ENCODE measurements around the gene CALM1.

Gene CALM1

DNA sequence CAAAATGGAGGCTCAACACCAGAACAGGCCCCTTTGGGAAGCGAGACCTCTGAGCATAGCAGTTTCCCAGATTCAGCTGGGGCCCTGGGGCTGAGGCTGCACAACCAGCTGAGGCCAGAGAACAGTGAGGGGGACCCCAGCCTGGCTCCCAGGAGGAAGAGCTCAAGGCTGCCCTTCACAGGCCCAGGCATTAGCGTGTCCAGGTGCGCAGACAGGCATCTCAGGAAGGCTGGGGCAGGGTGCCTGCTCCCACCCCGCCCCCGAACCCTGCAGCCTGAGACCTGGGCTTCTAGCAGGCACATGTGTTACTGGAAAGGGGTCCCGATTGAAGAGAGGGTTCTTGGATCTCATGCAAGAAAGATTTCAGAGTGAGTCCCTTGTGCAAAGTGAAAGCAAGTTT, 27.2 kb downstream of the CALM1 start:
- Histone ChIP-seq H3K36me3 (ENCODE audit: control insufficient read depth, insufficient read depth, low read length) (no peaks in the 10 kb centered on the region), H3K27ac (ENCODE audit: insufficient read depth, low read depth, low read length, poor library complexity, severe bottlenecking) (no peak overlapping the region), H3K4me1 (ENCODE audit: control insufficient read depth, insufficient read depth, low read length) (peaks cover 3% of the 10 kb centered on the region), H3K9me3 (ENCODE audit: control insufficient read depth, low read length) (no peaks in the 10 kb centered on the region), H3K27me3 (ENCODE audit: control insufficient read depth, insufficient read depth, low read length, poor library complexity, severe bottlenecking) (no peaks in the 10 kb centered on the region), H3K4me3 (ENCODE audit: insufficient read depth, low read depth, low read length) (no peak overlapping the region)
- WGBS, 2 experiments: 89 to 91% methylated on average over 6 of the region's 6 CpGs

DNA sequence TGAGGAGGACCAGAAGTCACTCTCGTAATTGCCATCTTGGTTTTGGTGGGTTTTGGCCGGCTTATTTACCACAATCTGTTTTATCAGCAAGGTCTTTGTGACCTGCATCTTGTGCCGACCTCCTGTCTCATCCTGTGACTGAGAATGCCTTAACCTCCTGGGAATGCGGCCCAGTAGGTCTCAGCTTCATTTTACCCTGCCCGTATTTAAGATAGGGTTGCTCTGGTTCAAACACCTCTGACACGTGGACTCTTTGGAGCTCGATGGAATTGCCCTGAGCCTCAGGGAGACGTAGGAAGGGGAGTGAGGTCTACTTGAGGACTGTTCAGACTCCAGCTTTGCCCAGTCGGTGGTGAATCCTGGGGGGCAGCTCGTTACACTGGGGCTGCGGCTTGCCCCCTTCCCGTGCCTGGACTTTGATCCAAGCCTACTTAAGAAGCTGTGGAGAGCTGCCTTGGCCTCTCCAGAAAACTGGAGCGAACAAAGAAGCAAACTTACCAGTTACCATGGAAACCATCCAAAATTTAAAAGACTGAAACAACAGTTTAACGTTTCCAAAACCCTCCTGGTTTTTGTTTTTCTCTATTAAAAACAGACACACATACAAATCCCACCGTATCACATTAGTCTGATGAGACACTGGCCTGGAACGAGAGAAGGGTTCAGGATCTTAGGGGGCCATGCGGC, 28.0 kb downstream of the CALM1 start:
- no peaks in the 10 kb centered on the region for H3K36me3 ChIP-seq (ENCODE audit: control insufficient read depth, insufficient read depth, low read length)
- 82% methylated on average over 16 to 17 of the region's 17 CpGs for WGBS, 2 experiments
- no peak overlapping the region for H3K4me3 ChIP-seq (ENCODE audit: insufficient read depth, low read depth, low read length)
- H3K27ac ChIP-seq (ENCODE audit: insufficient read depth, low read depth, low read length, poor library complexity, severe bottlenecking): no peak overlapping the region
- peaks cover 3% of the 10 kb centered on the region for H3K4me1 ChIP-seq (ENCODE audit: control insufficient read depth, insufficient read depth, low read length)
- H3K9me3 ChIP-seq (ENCODE audit: control insufficient read depth, low read length): no peaks in the 10 kb centered on the region
- no peaks in the 10 kb centered on the region for H3K27me3 ChIP-seq (ENCODE audit: control insufficient read depth, insufficient read depth, low read length, poor library complexity, severe bottlenecking)

DNA sequence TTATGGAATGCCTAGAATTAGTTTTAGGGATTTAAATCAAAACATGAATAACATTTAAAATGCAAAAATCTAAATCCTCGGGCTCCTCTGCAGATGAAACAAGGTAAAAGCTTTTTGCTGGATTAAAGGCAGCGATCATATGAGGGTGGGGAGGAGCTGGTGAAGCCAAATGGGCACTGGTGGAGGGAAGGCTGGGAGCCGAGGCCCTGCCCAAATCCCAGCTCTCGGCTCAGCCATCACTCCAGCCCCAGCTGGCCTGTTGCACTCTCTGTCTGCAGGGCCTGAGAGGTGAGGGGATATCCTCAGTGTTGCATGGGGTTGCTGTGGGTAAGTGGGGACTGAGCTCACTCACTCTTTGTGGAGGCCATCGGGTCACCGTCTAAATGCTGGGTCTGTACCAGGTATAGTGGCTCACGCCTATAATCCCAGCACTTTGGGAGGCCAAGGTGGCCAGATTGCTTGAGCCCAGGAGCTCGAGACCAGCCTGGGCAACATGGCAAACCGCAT, 28.6 kb downstream of the CALM1 start:
- WGBS, 2 experiments: 91 to 95% methylated on average over 9 of the region's 9 CpGs

DNA sequence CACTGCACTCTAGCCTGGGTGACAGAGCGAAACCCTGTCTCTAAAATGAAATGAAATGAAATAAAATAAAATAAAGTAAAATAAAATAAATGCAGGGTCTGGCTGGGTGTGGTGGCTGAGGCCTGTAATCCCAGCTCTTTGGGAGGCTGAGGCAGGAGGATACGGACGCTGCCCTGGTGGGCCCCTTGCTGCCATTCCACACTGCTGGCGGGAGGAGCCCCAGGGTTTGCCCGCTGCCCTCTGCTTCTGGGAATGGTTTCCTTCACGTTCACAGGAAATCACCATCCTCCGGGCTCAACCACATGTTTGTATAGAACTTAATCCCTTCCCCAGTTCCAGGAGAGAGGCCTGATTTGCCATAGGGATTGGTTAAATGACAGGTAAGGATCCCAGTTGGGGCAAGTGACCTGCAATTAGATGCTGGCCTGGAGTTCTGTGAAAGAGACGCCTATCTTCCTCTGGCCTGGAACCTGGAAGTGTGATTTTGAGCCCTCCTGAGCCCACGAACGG, 29.3 kb downstream of the CALM1 start:
- H3K4me3 ChIP-seq (ENCODE audit: insufficient read depth, low read depth, low read length): no peak overlapping the region
- H3K36me3 ChIP-seq (ENCODE audit: control insufficient read depth, insufficient read depth, low read length): no peaks in the 10 kb centered on the region
- H3K9me3 ChIP-seq (ENCODE audit: control insufficient read depth, low read length): no peaks in the 10 kb centered on the region
- 90 to 91% methylated on average over 10 of the region's 10 CpGs for WGBS, 2 experiments
- H3K4me1 ChIP-seq (ENCODE audit: control insufficient read depth, insufficient read depth, low read length): peaks cover 3% of the 10 kb centered on the region
- H3K27me3 ChIP-seq (ENCODE audit: control insufficient read depth, insufficient read depth, low read length, poor library complexity, severe bottlenecking): no peaks in the 10 kb centered on the region
- H3K27ac ChIP-seq (ENCODE audit: insufficient read depth, low read depth, low read length, poor library complexity, severe bottlenecking): no peak overlapping the region

More for the DNA sequence above, 28.6 kb downstream of the CALM1 start:
- H3K9me3 ChIP-seq (ENCODE audit: control insufficient read depth, low read length): no peaks in the 10 kb centered on the region
- H3K4me3 ChIP-seq (ENCODE audit: insufficient read depth, low read depth, low read length): no peak overlapping the region
- no peak overlapping the region for H3K27ac ChIP-seq (ENCODE audit: insufficient read depth, low read depth, low read length, poor library complexity, severe bottlenecking)
- peaks cover 3% of the 10 kb centered on the region for H3K4me1 ChIP-seq (ENCODE audit: control insufficient read depth, insufficient read depth, low read length)
- no peaks in the 10 kb centered on the region for H3K36me3 ChIP-seq (ENCODE audit: control insufficient read depth, insufficient read depth, low read length)
- no peaks in the 10 kb centered on the region for H3K27me3 ChIP-seq (ENCODE audit: control insufficient read depth, insufficient read depth, low read length, poor library complexity, severe bottlenecking)

DNA sequence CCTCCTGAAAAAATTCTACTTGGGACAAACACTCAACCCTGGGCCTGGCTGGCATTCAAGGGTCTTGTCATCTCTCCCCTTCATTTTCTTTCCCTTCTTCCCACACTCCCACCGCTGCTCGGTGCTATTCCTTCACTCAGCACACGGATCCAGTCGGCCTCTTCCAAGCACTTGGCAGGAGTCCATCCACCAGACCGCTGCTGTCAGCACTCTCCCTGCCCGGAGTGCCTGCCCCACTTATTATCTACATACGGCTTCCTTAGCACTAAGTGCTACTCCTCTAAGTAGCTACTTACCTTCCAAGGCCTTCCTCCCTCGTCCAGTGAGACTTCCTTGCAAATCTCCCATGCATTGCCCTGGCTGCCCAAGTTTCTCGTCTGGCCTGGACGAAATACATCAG, 29.8 kb downstream of the CALM1 start:
- Histone ChIP-seq H3K27me3 (ENCODE audit: control insufficient read depth, insufficient read depth, low read length, poor library complexity, severe bottlenecking) (no peaks in the 10 kb centered on the region), H3K9me3 (ENCODE audit: control insufficient read depth, low read length) (no peaks in the 10 kb centered on the region), H3K4me3 (ENCODE audit: insufficient read depth, low read depth, low read length) (no peak overlapping the region), H3K36me3 (ENCODE audit: control insufficient read depth, insufficient read depth, low read length) (no peaks in the 10 kb centered on the region), H3K4me1 (ENCODE audit: control insufficient read depth, insufficient read depth, low read length) (peaks cover 3% of the 10 kb centered on the region), H3K27ac (ENCODE audit: insufficient read depth, low read depth, low read length, poor library complexity, severe bottlenecking) (no peak overlapping the region)
- WGBS, 2 experiments: 87% methylated on average over 10 of the region's 10 CpGs

DNA sequence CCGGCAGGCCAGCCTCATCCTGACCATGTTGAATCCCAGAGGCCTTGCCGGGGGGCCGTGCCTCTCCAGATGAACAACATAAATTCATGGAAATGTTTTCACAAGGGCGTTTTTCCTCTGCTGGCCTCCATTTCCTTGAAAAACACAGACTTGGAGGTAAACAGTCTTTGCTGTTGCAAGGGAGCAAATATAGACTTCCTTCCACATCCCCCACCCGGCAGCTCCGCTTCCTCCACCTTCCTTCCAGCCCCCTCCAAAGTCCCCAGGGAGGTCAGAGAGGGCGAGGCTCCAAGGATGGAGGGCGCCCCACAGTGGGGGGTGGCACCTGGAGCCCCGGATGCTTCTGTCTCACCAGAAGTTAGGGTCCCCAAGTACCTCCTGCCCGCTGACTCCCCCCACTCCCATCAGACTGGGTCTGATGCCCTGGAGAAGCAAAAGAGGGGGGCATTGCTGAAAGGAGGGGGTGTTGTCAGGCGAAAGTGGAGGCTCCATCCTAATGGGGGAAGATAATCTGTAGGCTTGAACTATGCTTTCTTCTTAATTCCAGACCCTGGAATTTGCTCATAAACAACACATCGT, 31.1 kb downstream of the CALM1 start:
- no peak overlapping the region for H3K27ac ChIP-seq (ENCODE audit: insufficient read depth, low read depth, low read length, poor library complexity, severe bottlenecking)
- H3K36me3 ChIP-seq (ENCODE audit: control insufficient read depth, insufficient read depth, low read length): no peaks in the 10 kb centered on the region
- no peaks in the 10 kb centered on the region for H3K9me3 ChIP-seq (ENCODE audit: control insufficient read depth, low read length)
- H3K27me3 ChIP-seq (ENCODE audit: control insufficient read depth, insufficient read depth, low read length, poor library complexity, severe bottlenecking): no peaks in the 10 kb centered on the region
- no peak overlapping the region for H3K4me3 ChIP-seq (ENCODE audit: insufficient read depth, low read depth, low read length)
- 88 to 94% methylated on average over 11 to 12 of the region's 12 CpGs for WGBS, 2 experiments
- peaks cover 3% of the 10 kb centered on the region for H3K4me1 ChIP-seq (ENCODE audit: control insufficient read depth, insufficient read depth, low read length)

DNA sequence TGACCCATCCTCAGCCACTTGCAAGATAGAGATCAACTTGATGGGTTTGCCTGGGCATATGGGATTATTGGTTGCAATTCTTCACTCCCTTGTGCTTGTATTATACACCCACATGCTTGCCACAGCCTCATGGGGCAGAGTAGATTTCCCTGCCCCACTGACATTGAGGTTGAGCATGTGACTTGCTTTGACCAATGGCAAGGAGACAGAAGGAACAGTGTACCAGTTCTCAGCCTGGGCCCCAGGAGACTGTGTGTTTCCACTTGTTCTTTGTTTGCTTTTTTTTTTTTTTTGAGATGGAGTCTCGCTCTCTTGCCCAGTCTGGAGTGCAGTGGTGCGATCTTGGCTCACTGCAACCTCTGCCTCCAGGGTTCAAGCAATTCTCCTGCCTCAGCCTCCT, 31.8 kb downstream of the CALM1 start:
- Histone ChIP-seq H3K9me3 (ENCODE audit: control insufficient read depth, low read length) (no peaks in the 10 kb centered on the region), H3K4me3 (ENCODE audit: insufficient read depth, low read depth, low read length) (no peak overlapping the region), H3K27me3 (ENCODE audit: control insufficient read depth, insufficient read depth, low read length, poor library complexity, severe bottlenecking) (no peaks in the 10 kb centered on the region), H3K27ac (ENCODE audit: insufficient read depth, low read depth, low read length, poor library complexity, severe bottlenecking) (no peak overlapping the region), H3K4me1 (ENCODE audit: control insufficient read depth, insufficient read depth, low read length) (no peaks in the 10 kb centered on the region), H3K36me3 (ENCODE audit: control insufficient read depth, insufficient read depth, low read length) (no peaks in the 10 kb centered on the region)
- 88 to 90% methylated on average over 2 of the region's 2 CpGs for WGBS, 2 experiments

DNA sequence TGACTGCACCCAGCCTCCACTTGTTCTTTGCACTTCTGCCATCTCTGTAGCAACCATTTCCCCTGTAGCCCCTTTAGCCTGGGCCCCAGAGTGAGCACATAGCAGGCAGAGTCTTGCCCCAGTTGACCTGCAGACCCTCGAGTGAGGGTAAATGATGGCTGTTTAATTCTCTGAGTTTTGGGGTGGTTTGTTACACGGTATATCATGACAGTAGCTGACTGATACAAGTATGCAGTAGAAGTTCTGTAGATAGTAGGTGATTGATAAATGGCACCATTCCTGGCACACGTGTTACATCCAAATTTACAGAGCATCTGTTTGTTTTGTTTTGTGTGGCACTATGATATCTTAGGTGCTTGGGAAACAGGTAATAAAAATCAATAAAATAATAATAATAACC, 32.4 kb downstream of the CALM1 start:
- WGBS, 2 experiments: 96 to 98% methylated on average over 3 of the region's 3 CpGs
- no peaks in the 10 kb centered on the region for H3K27me3 ChIP-seq (ENCODE audit: control insufficient read depth, insufficient read depth, low read length, poor library complexity, severe bottlenecking)
- H3K4me3 ChIP-seq (ENCODE audit: insufficient read depth, low read depth, low read length): no peak overlapping the region
- no peaks in the 10 kb centered on the region for H3K36me3 ChIP-seq (ENCODE audit: control insufficient read depth, insufficient read depth, low read length)
- no peaks in the 10 kb centered on the region for H3K9me3 ChIP-seq (ENCODE audit: control insufficient read depth, low read length)
- no peaks in the 10 kb centered on the region for H3K4me1 ChIP-seq (ENCODE audit: control insufficient read depth, insufficient read depth, low read length)
- no peak overlapping the region for H3K27ac ChIP-seq (ENCODE audit: insufficient read depth, low read depth, low read length, poor library complexity, severe bottlenecking)

DNA sequence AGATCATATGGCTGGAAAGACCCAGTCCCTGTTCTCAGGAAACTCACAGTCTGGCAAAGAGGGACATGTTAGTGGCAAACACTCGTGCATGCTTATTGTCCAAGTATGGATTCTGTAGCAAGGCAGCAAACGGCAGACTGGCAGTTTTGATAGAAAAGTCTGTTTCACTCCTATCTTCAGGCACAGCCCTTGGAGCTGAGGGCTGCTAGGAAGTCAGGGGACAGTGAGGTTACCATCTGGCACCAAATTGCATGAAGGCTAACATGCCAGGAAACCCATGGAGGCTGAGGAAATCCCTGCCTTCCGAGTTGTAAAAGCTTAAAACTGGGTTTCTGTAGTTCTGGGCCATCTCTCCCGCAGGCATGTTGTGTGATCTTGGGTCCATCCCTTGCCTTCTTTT, 32.9 kb downstream of the CALM1 start:
- Histone ChIP-seq H3K36me3 (ENCODE audit: control insufficient read depth, insufficient read depth, low read length) (no peaks in the 10 kb centered on the region), H3K27me3 (ENCODE audit: control insufficient read depth, insufficient read depth, low read length, poor library complexity, severe bottlenecking) (no peaks in the 10 kb centered on the region), H3K9me3 (ENCODE audit: control insufficient read depth, low read length) (no peaks in the 10 kb centered on the region), H3K27ac (ENCODE audit: insufficient read depth, low read depth, low read length, poor library complexity, severe bottlenecking) (no peak overlapping the region), H3K4me1 (ENCODE audit: control insufficient read depth, insufficient read depth, low read length) (no peaks in the 10 kb centered on the region), H3K4me3 (ENCODE audit: insufficient read depth, low read depth, low read length) (no peak overlapping the region)
- 89 to 93% methylated on average over 4 of the region's 4 CpGs for WGBS, 2 experiments

DNA sequence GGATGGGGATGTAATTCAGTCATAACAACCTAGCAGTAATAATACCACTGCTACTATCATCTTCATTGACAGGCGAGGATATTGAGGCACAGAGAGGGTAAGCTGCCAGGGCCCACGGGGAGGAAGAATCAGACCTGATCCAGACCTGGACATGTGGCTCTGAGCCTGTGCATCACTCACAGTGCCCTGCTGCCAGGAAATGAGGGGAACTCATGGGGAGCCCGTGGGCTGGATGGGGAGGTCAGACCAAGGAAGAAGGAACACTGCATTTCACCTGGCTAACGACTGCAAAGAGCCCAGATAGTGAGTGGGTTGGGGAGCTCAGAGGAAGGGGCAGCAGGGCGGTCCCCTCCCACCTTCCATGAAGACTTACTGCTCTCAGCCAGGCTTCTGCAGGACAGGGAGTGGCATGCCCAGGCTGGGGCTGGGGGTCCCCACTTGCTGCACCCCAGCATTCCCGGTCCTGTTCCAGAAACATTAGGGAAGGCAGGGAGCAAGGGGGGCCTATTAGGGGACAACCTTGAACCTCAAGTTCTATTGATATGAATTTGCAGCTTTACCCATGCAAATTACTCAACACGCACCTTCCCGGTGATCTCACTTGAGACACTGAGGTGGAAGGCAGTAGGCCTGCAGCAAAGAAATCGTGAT, 37.7 kb downstream of the CALM1 start:
- 89 to 95% methylated on average over 9 of the region's 9 CpGs for WGBS, 2 experiments
- Histone ChIP-seq H3K9me3 (ENCODE audit: control insufficient read depth, low read length) (no peaks in the 10 kb centered on the region), H3K4me1 (ENCODE audit: control insufficient read depth, insufficient read depth, low read length) (no peaks in the 10 kb centered on the region), H3K27me3 (ENCODE audit: control insufficient read depth, insufficient read depth, low read length, poor library complexity, severe bottlenecking) (no peaks in the 10 kb centered on the region), H3K4me3 (ENCODE audit: insufficient read depth, low read depth, low read length) (no peak overlapping the region), H3K36me3 (ENCODE audit: control insufficient read depth, insufficient read depth, low read length) (no peaks in the 10 kb centered on the region), H3K27ac (ENCODE audit: insufficient read depth, low read depth, low read length, poor library complexity, severe bottlenecking) (no peak overlapping the region)

All from ectodermal cell (in vitro differentiated cells).